NB4 (cell line): ENCODE measurements around the gene STC2.

ENCODE experiments used
- DNase-seq: peaks from one replicate; pipeline ENCODE4 v3.0.0; 2010; ENCODE audit warnings: low read depth
- H3K4me3 ChIP-seq: one replicate; pipeline ENCODE4 v1.5.1; 2011; ENCODE audit warnings: mild to moderate bottlenecking, low read depth, low read length, moderate library complexity
- CTCF ChIP-seq: IDR thresholded peaks from one replicate; pipeline ENCODE4 v1.5.1; 2012; ENCODE audit warnings: low read depth, low read length
- MAX ChIP-seq: IDR thresholded peaks from 2 replicates; pipeline ENCODE4 v1.6.1; 2011; ENCODE audit warnings: low read depth, low read length
- MYC ChIP-seq: IDR thresholded peaks from 2 replicates; pipeline ENCODE4 v1.6.1; 2011; ENCODE audit warnings: low read depth, low read length
- POLR2A ChIP-seq: IDR thresholded peaks from 2 replicates; pipeline ENCODE4 v1.6.1; 2011; ENCODE audit warnings: mild to moderate bottlenecking; ENCODE audit not compliant: insufficient read length; ENCODE audit errors: extremely low read depth

STC2 gene

GRCh38 chr5:173320259-173320658, 8.0 kb downstream of the STC2 start:
- no peak for DNase-seq
- no peak for TF ChIP-seq CTCF
- TF ChIP-seq POLR2A = no peak
- TF ChIP-seq MAX = no peak
- no peak for TF ChIP-seq MYC
- no peak overlapping the region for H3K4me3 ChIP-seq

- DNase-seq = no peak
- H3K4me3 ChIP-seq = no peak overlapping the region
- TF ChIP-seq POLR2A (no peak), MYC (no peak), MAX (no peak), CTCF (no peak)
Measured at GRCh38 chr5:173319646-173320045, 8.6 kb downstream of the STC2 start.

- TF ChIP-seq MYC = no peak
- no peak for TF ChIP-seq POLR2A
- no peak for TF ChIP-seq CTCF
- TF ChIP-seq MAX = no peak
- H3K4me3 ChIP-seq = no peak overlapping the region
- no peak for DNase-seq
Measured at GRCh38 chr5:173318881-173319620, 9.2 kb downstream of the STC2 start.

- no peak for TF ChIP-seq MAX
- no peak for TF ChIP-seq POLR2A
- no peak for TF ChIP-seq CTCF
- DNase-seq = no peak
- no peak overlapping the region for H3K4me3 ChIP-seq
Measured at GRCh38 chr5:173318330-173318729, 9.9 kb downstream of the STC2 start.

GRCh38 chr5:173317852-173318251, 10.4 kb downstream of the STC2 start:
- H3K4me3 ChIP-seq = no peak overlapping the region
- no peak for DNase-seq
- TF ChIP-seq CTCF = no peak
- TF ChIP-seq MYC = no peak
- no peak for TF ChIP-seq POLR2A
- no peak for TF ChIP-seq MAX
